PC-3 (cell line): Measurements from ENCODE around the gene ISY1. TPM values are rescaled to one million over a fixed set of nuclear protein-coding genes. Genes with fewer than 3 reads are reported as not detected.

Source experiments
- ATAC-seq: fragments of 200-7000 bp; cut with Tn5 transposase; 2 replicates; pipeline ENCODE4 v1.9.1; 2020; ENCODE audit warnings: mild to moderate bottlenecking, moderate library complexity
- BruUV-seq: library from RNA; stranded (reverse); fragments of 400-500 nt; replicated peaks from 2 replicates; lab custom pipeline; 2021; lab: Mats Ljungman, UMichigan
- CTCF ChIA-PET: fragments of 300-600 bp; sonication (Branson Sonifier 250); formaldehyde crosslinking; loops from one replicate; lab custom pipeline; 2022; ENCODE audit warnings: antibody characterized with exemption; lab: Charles Lee
- POLR2A ChIA-PET: fragments of 300-600 bp; sonication (Branson Sonifier 250); formaldehyde crosslinking; loops from one replicate; lab custom pipeline; 2022; ENCODE audit warnings: antibody characterized with exemption; ENCODE audit not compliant: unreplicated experiment; lab: Charles Lee
- DNase-seq: peaks from one replicate; pipeline ENCODE4 v3.0.0-alpha.2; 2015
- H2AFZ ChIP-seq: fragments of 300-600 bp; sonication (generic); 2 replicates; pipeline ENCODE4 v1.6.0; 2016; ENCODE audit warnings: antibody characterized with exemption, low read length
- H3F3A ChIP-seq: fragments of 300-600 bp; sonication (generic); one replicate; pipeline ENCODE4 v1.6.0; 2017; ENCODE audit warnings: antibody characterized with exemption, low read length, control low read depth, mild to moderate bottlenecking; ENCODE audit not compliant: unreplicated experiment
- H3K27ac ChIP-seq: fragments of 300-600 bp; sonication (generic); 2 replicates; pipeline ENCODE4 v1.5.1; 2016; ENCODE audit warnings: mild to moderate bottlenecking, low read length
- H3K27me3 ChIP-seq: fragments of 300-600 bp; sonication (generic); 2 replicates; pipeline ENCODE4 v1.6.1; 2016; ENCODE audit warnings: low read length, mixed read lengths
- H3K36me3 ChIP-seq: fragments of 300-600 bp; sonication (generic); 2 replicates; pipeline ENCODE4 v1.6.1; 2016; ENCODE audit warnings: low read depth, mixed run types, low read length, mixed read lengths
- H3K4me1 ChIP-seq: fragments of 300-600 bp; sonication (generic); 2 replicates; pipeline ENCODE4 v1.5.1; 2016; ENCODE audit warnings: low read length; ENCODE audit not compliant: insufficient read depth
- H3K4me2 ChIP-seq: fragments of 300-600 bp; sonication (generic); 2 replicates; pipeline ENCODE4 v1.6.0; 2016; ENCODE audit warnings: low read length
- H3K4me3 ChIP-seq: fragments of 300-600 bp; sonication (generic); 2 replicates; pipeline ENCODE4 v1.5.1; 2016; ENCODE audit warnings: mild to moderate bottlenecking, low read length, mixed read lengths
- H3K79me2 ChIP-seq: fragments of 300-600 bp; sonication (generic); 2 replicates; pipeline ENCODE4 v1.6.1; 2017; ENCODE audit warnings: low read length, mixed read lengths
- H3K9ac ChIP-seq: fragments of 300-600 bp; sonication (generic); 2 replicates; pipeline ENCODE4 v1.6.0; 2016; ENCODE audit warnings: mild to moderate bottlenecking, low read length
- H3K9me2 ChIP-seq: fragments of 300-600 bp; sonication (generic); replicated peaks from 2 replicates; pipeline ENCODE4 v1.6.1; 2016; ENCODE audit warnings: mixed run types, low read length, mixed read lengths
- H3K9me3 ChIP-seq: fragments of 300-600 bp; sonication (generic); 2 replicates; pipeline ENCODE4 v1.6.1; 2016; ENCODE audit warnings: low read length, mixed read lengths
- H4K20me1 ChIP-seq: fragments of 300-600 bp; sonication (generic); 2 replicates; pipeline ENCODE4 v1.6.1; 2016; ENCODE audit warnings: low read length, mixed read lengths
- CTCF ChIP-seq: fragments of 300-600 bp; sonication (generic); conservative IDR thresholded peaks from 2 replicates; pipeline ENCODE4 v1.5.1; 2017; ENCODE audit warnings: antibody characterized with exemption, low read depth, mild to moderate bottlenecking, low read length
- EZH2 ChIP-seq: fragments of 300-600 bp; sonication (generic); IDR thresholded peaks from one replicate; pipeline ENCODE4 v1.6.1; 2017; ENCODE audit warnings: antibody characterized with exemption, mild to moderate bottlenecking, low read length; ENCODE audit not compliant: unreplicated experiment
- EZH2phosphoT487 ChIP-seq: fragments of 300-600 bp; sonication (generic); IDR thresholded peaks from 2 replicates; pipeline ENCODE4 v1.6.1; 2018; ENCODE audit warnings: mild to moderate bottlenecking, antibody characterized with exemption, low read length, borderline replicate concordance
- intact Hi-C: fragments of 100-400 bp; cut with micrococcal nuclease; formaldehyde crosslinking; loops from 2 replicates; pipeline ENCODE4 v1.9.0; 2023
- total RNA-seq: library from RNA; depleted of rRNA; stranded (reverse); fragments of >200 nt; gene quantifications from 2 replicates; pipeline ENCODE4 v1.2.3, GENCODE V29; 2014

ISY1 gene
- total RNA-seq, 1 experiment from 2014 or later, result 18.1 TPM

GRCh38 chr3:129180461-129180860 is 19.6 kb upstream of the ISY1 start:
- DNase-seq, result no peak
- BruUV-seq, result no TSS peak
- H3K27ac ChIP-seq, result no peak overlapping the region

GRCh38 chr3:129176051-129176450 is 15.2 kb upstream of the ISY1 start:
- Histone ChIP-seq H3K9me3 (no peaks in the 10 kb centered on the region), H2AFZ (no peak overlapping the region), H3K9ac (no peak overlapping the region), H3K4me3 (no peak overlapping the region), H3F3A (no peaks in the 10 kb centered on the region), H4K20me1 (peaks cover 87% of the 10 kb centered on the region), H3K79me2 (peaks cover 100% of the 10 kb centered on the region), H3K4me2 (no peak overlapping the region), H3K27ac (no peak overlapping the region), H3K9me2 (no peaks in the 10 kb centered on the region), H3K27me3 (no peaks in the 10 kb centered on the region), H3K36me3 (peaks cover 47% of the 10 kb centered on the region), H3K4me1 (peaks cover 17% of the 10 kb centered on the region)
- no peak for TF ChIP-seq EZH2phosphoT487
- no TSS peak for BruUV-seq
- intact Hi-C loops, result no loop called here
- DNase-seq, result no peak
- POLR2A ChIA-PET, result interaction anchor here (0.7 kb wide), 1 partner anchor 53 kb away, joined by 3 read pairs; no protein-coding TSS in a partner anchor
- CTCF ChIA-PET, result no interaction called here
- no peak for ATAC-seq

More at GRCh38 chr3:129180461-129180860, 19.6 kb upstream of the ISY1 start:
- intact Hi-C loops, result loop anchor here (5.0 kb wide), 1 partner anchor 47 kb away; no protein-coding TSS in a partner anchor
- Histone ChIP-seq H3K79me2 (peaks cover 99% of the 10 kb centered on the region), H3F3A (no peaks in the 10 kb centered on the region), H3K36me3 (peaks cover 37% of the 10 kb centered on the region), H4K20me1 (peaks cover 68% of the 10 kb centered on the region), H3K4me3 (peak overlapping the region; percentile 84), H3K4me2 (peak overlapping the region; percentile 90), H3K9me3 (no peaks in the 10 kb centered on the region), H3K27me3 (no peaks in the 10 kb centered on the region), H3K9ac (peak overlapping the region; percentile 100; the same call in 1 of the 2 replicates), H2AFZ (no peak overlapping the region), H3K4me1 (peaks cover 22% of the 10 kb centered on the region), H3K9me2 (no peaks in the 10 kb centered on the region)
- no peak for ATAC-seq
- CTCF ChIA-PET, result no interaction called here
- TF ChIP-seq CTCF, result no peak
- POLR2A ChIA-PET, result no interaction called here

GRCh38 chr3:129173725-129174124 is 12.9 kb upstream of the ISY1 start:
- Histone ChIP-seq H3K9me3 (no peaks in the 10 kb centered on the region), H3K9ac (no peak overlapping the region), H3F3A (peaks cover 6% of the 10 kb centered on the region), H3K27me3 (no peaks in the 10 kb centered on the region), H3K4me2 (no peak overlapping the region), H3K36me3 (peaks cover 53% of the 10 kb centered on the region), H3K79me2 (peaks cover 93% of the 10 kb centered on the region), H3K4me1 (no peaks in the 10 kb centered on the region), H2AFZ (no peak overlapping the region), H3K27ac (no peak overlapping the region), H3K9me2 (no peaks in the 10 kb centered on the region), H4K20me1 (peaks cover 68% of the 10 kb centered on the region), H3K4me3 (no peak overlapping the region)
- ATAC-seq, result no peak
- no peak for DNase-seq
- CTCF ChIA-PET, result no interaction called here
- POLR2A ChIA-PET, result no interaction called here
- intact Hi-C loops, result no loop called here
- TF ChIP-seq EZH2phosphoT487 (no peak), EZH2 (no peak), CTCF (no peak)
- BruUV-seq, result no TSS peak
